ENCODE measurements around the gene NR4A1. TPM values are rescaled to one million over a fixed set of nuclear protein-coding genes. Genes with fewer than 3 reads are reported as not detected.

NR4A1 gene
- total RNA-seq, 2 experiments from 2014 or later, result 67.0 to 79.2 TPM

DNA sequence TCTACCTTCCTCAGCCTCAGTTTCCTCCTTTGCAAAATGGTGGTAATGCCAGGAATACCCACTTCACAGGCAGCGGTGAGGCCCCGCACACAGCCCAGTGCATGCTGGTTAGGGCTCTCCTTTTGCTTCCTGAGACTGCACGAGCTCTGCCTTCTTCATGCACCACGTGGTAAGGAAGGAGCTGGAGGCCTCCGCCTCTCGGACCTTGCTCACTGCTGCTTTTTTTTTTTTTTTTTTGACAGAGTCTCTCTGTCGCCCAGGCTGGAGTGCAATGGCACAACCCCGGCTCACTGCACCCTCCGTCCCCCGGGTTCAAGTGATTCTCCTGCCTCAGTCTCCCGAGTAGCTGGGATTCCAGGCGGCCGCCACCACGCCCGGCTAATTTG is 26.4 kb upstream of the NR4A1 start:
- no peak for ATAC-seq (ENCODE audit: poor library complexity)

DNA sequence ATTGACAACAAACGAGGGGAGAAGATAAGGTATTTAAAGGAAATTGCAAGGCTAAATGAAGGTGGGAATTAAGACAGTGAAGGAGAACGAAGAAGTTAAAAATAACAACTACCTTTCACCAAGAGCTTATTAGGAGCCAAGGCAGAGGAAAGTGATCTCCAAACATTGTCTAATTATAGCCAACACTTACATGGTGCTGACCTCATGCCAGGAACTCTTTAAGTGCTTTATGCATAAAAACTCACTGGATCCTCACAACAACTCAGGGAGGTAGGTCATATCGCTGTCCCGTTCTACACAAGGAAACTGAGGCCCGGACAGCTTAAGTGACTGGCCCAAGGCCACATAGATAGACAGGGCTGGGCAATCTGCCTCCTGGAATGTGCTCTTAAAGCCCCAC is 25.0 kb upstream of the NR4A1 start:
- Mint-ChIP-seq H3K36me3 (ENCODE audit: low read depth) (no peaks in the 10 kb centered on the region), H3K27ac (peak overlapping the region; percentile 77), H3K9me3 (no peaks in the 10 kb centered on the region), H3K4me3 (no peak overlapping the region), H3K4me1 (ENCODE audit: low read depth) (peaks cover 25% of the 10 kb centered on the region), H3K27me3 (no peaks in the 10 kb centered on the region)
- intact Hi-C loops (cut with DNase I, micrococcal nuclease), result loop anchor here in 1 of 2 experiments (10.0 kb wide), 1 partner anchor 979 kb away; the partner anchor contains the start of gene EIF4B
- Histone ChIP-seq H3K27me3 (ENCODE audit: control insufficient read depth in 1 of 2, insufficient read depth in 2 of 2, low read length in 2 of 2) (no peaks in the 10 kb centered on the region), H3K4me1 (ENCODE audit: insufficient read depth, low read length) (peaks cover 37% of the 10 kb centered on the region), H3K9me3 (ENCODE audit: control insufficient read depth in 1 of 2, insufficient read depth in 1 of 2, low read length in 2 of 2) (no peaks in the 10 kb centered on the region), H3K36me3 (ENCODE audit: insufficient read depth, low read length) (no peaks in the 10 kb centered on the region), H3K27ac (ENCODE audit: low read depth in 1 of 2, low read length in 2 of 2) (no peak overlapping the region), H3K4me3 (ENCODE audit: low read length) (no peak overlapping the region)
- ATAC-seq (ENCODE audit: poor library complexity) (no peak), DNase-seq (no peak)
- TF ChIP-seq, protein P1, sequence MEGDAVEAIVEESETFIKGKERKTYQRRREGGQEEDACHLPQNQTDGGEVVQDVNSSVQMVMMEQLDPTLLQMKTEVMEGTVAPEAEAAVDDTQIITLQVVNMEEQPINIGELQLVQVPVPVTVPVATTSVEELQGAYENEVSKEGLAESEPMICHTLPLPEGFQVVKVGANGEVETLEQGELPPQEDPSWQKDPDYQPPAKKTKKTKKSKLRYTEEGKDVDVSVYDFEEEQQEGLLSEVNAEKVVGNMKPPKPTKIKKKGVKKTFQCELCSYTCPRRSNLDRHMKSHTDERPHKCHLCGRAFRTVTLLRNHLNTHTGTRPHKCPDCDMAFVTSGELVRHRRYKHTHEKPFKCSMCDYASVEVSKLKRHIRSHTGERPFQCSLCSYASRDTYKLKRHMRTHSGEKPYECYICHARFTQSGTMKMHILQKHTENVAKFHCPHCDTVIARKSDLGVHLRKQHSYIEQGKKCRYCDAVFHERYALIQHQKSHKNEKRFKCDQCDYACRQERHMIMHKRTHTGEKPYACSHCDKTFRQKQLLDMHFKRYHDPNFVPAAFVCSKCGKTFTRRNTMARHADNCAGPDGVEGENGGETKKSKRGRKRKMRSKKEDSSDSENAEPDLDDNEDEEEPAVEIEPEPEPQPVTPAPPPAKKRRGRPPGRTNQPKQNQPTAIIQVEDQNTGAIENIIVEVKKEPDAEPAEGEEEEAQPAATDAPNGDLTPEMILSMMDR (IDR thresholded peaks at IDR 0.05), result no peak
- ChIA-PET CTCF (interaction anchor here (1.0 to 9.5 kb wide), 18 partner anchors 9 to 980 kb away, joined by 3 to 184 read pairs (median 13); partner anchors contain the start of genes ATG101, EIF4B, NR4A1 and SMIM41), POLR2A (interaction anchor here (0.9 to 5.0 kb wide), 9 partner anchors 10 to 205 kb away, joined by 3 to 51 read pairs (median 8); partner anchors contain the start of genes ATG101 and NR4A1)

More for the DNA sequence above, 26.4 kb upstream of the NR4A1 start:
- CTCF ChIA-PET, result interaction anchor here (0.7 to 9.5 kb wide), 31 partner anchors 11 to 204 kb away, joined by 3 to 184 read pairs (median 7); partner anchors contain the start of genes ACVR1B, ATG101, NR4A1 and SMIM41
- TF ChIP-seq, protein P1 (IDR thresholded peaks at IDR 0.05), result no peak
- intact Hi-C loops (cut with DNase I, micrococcal nuclease), result loop anchor here (1.0 to 10.0 kb wide), 9 partner anchors 18 to 980 kb away; partner anchors contain the start of genes ATG101 (in 2 of the 2), ACVR1B (in 1 of the 2), EIF4B (in 1 of the 2) and NR4A1 (in 1 of the 2)
- H3K4me3 ChIP-seq (ENCODE audit: low read length), result peak overlapping the region; percentile 54
- peak overlapping the region; percentile 57 to 78 for H3K27ac ChIP-seq (ENCODE audit: low read depth in 1 of 2, low read length in 2 of 2)
- no peaks in the 10 kb centered on the region for H3K36me3 ChIP-seq (ENCODE audit: insufficient read depth, low read length)
- peak in 7 of 14 experiments; percentile 17 to 73 (median 58) for DNase-seq
- Mint-ChIP-seq H3K27ac (peak overlapping the region; percentile 77), H3K36me3 (ENCODE audit: low read depth) (no peaks in the 10 kb centered on the region), H3K4me3 (peak overlapping the region; percentile 90), H3K27me3 (no peaks in the 10 kb centered on the region), H3K4me1 (ENCODE audit: low read depth) (peaks cover 39% of the 10 kb centered on the region), H3K9me3 (no peaks in the 10 kb centered on the region)
- no peaks in the 10 kb centered on the region for H3K9me3 ChIP-seq (ENCODE audit: control insufficient read depth in 1 of 2, insufficient read depth in 1 of 2, low read length in 2 of 2)
- POLR2A ChIA-PET, result interaction anchor here (0.6 to 8.2 kb wide), 15 partner anchors 17 to 1302 kb away, joined by 3 to 73 read pairs (median 6); partner anchors contain the start of genes ATG101, NR4A1 and TAMALIN
- H3K27me3 ChIP-seq (ENCODE audit: control insufficient read depth in 1 of 2, insufficient read depth in 2 of 2, low read length in 2 of 2), result no peaks in the 10 kb centered on the region
- H3K4me1 ChIP-seq (ENCODE audit: insufficient read depth, low read length), result peaks cover 46% of the 10 kb centered on the region

DNA sequence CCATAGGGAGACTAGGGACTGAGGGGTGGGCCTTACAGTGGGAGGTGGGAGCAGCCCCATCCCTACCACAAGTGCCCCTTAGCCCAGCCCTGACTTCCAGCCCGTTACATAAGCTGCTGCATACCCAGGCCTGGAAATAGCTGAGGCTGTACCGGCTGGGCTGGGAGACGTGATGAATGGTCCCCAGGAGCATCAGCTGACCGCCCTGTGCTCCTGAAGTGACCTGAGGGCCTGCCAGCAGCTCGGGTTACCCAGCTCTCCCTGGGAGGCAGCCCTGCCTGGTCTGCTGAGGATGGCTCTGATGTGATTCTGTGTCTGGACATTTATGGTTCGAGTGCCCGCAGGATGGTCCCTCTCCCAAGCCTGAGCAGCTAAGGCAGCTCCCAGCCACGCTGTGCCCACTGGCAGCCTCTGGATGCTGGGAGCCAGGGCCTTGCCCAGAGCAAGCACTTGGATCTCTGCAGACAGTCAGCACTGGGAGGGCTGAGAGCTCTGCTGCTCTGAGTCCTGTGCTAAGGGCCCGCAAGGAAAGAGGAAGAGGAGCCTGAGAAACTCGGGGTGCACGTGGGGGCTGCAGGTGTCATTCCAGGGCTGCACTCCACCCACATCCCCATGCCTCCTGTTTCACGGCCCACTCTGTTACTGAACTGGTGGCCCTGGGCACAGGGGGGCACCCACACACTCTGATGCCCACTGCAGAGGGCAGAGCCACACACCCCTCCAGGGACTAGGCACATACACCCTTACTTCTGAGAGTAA is 24.0 kb upstream of the NR4A1 start:
- no peak overlapping the region for H3K4me3 Mint-ChIP-seq
- intact Hi-C loops (cut with DNase I, micrococcal nuclease), result loop anchor here in 1 of 2 experiments (10.0 kb wide), 1 partner anchor 978 kb away; the partner anchor contains the start of gene EIF4B
- H3K27ac Mint-ChIP-seq, result no peak overlapping the region
- H3K9me3 ChIP-seq (ENCODE audit: control insufficient read depth in 1 of 2, insufficient read depth in 1 of 2, low read length in 2 of 2), result no peaks in the 10 kb centered on the region
- CTCF ChIA-PET, result interaction anchor here (2.2 to 5.4 kb wide), 4 partner anchors 42 to 95 kb away, joined by 15 to 149 read pairs (median 60); partner anchors contain the start of genes ATG101 and SMIM41
- DNase-seq (no peak), ATAC-seq (ENCODE audit: poor library complexity) (no peak)
- peaks cover 28% of the 10 kb centered on the region for H3K4me1 Mint-ChIP-seq (ENCODE audit: low read depth)
- no peaks in the 10 kb centered on the region for H3K9me3 Mint-ChIP-seq
- POLR2A ChIA-PET, result interaction anchor here (2.7 kb wide), 1 partner anchor 34 kb away, joined by 10 read pairs; no protein-coding TSS in a partner anchor
- TF ChIP-seq, protein P1 (IDR thresholded peaks at IDR 0.05), result no peak
- H3K27me3 ChIP-seq (ENCODE audit: control insufficient read depth in 1 of 2, insufficient read depth in 2 of 2, low read length in 2 of 2), result no peaks in the 10 kb centered on the region
- H3K36me3 ChIP-seq (ENCODE audit: insufficient read depth, low read length), result no peaks in the 10 kb centered on the region
- peaks cover 38% of the 10 kb centered on the region for H3K4me1 ChIP-seq (ENCODE audit: insufficient read depth, low read length)
- no peak overlapping the region for H3K27ac ChIP-seq (ENCODE audit: low read depth in 1 of 2, low read length in 2 of 2)
- no peaks in the 10 kb centered on the region for H3K27me3 Mint-ChIP-seq
- H3K36me3 Mint-ChIP-seq (ENCODE audit: low read depth), result no peaks in the 10 kb centered on the region
- H3K4me3 ChIP-seq (ENCODE audit: low read length), result no peak overlapping the region

Data from CD4-positive, alpha-beta T cell (primary cell).